PC-3 (cell line): ENCODE measurements around the gene COG5. TPM values are rescaled to one million over a fixed set of nuclear protein-coding genes. Genes with fewer than 3 reads are reported as not detected.

Source experiments
- ATAC-seq: fragments of 200-7000 bp; cut with Tn5 transposase; 2 replicates; pipeline ENCODE4 v1.9.1; 2020; ENCODE audit warnings: mild to moderate bottlenecking, moderate library complexity
- BruUV-seq: library from RNA; stranded (reverse); fragments of 400-500 nt; replicated peaks from 2 replicates; lab custom pipeline; 2021; lab: Mats Ljungman, UMichigan
- CTCF ChIA-PET: fragments of 300-600 bp; sonication (Branson Sonifier 250); formaldehyde crosslinking; loops from one replicate; lab custom pipeline; 2022; ENCODE audit warnings: antibody characterized with exemption; lab: Charles Lee
- POLR2A ChIA-PET: fragments of 300-600 bp; sonication (Branson Sonifier 250); formaldehyde crosslinking; loops from one replicate; lab custom pipeline; 2022; ENCODE audit warnings: antibody characterized with exemption; ENCODE audit not compliant: unreplicated experiment; lab: Charles Lee
- DNase-seq: peaks from one replicate; pipeline ENCODE4 v3.0.0-alpha.2; 2015
- H2AFZ ChIP-seq: fragments of 300-600 bp; sonication (generic); 2 replicates; pipeline ENCODE4 v1.6.0; 2016; ENCODE audit warnings: antibody characterized with exemption, low read length
- H3F3A ChIP-seq: fragments of 300-600 bp; sonication (generic); one replicate; pipeline ENCODE4 v1.6.0; 2017; ENCODE audit warnings: antibody characterized with exemption, low read length, control low read depth, mild to moderate bottlenecking; ENCODE audit not compliant: unreplicated experiment
- H3K27ac ChIP-seq: fragments of 300-600 bp; sonication (generic); 2 replicates; pipeline ENCODE4 v1.5.1; 2016; ENCODE audit warnings: mild to moderate bottlenecking, low read length
- H3K27me3 ChIP-seq: fragments of 300-600 bp; sonication (generic); 2 replicates; pipeline ENCODE4 v1.6.1; 2016; ENCODE audit warnings: low read length, mixed read lengths
- H3K36me3 ChIP-seq: fragments of 300-600 bp; sonication (generic); 2 replicates; pipeline ENCODE4 v1.6.1; 2016; ENCODE audit warnings: low read depth, mixed run types, low read length, mixed read lengths
- H3K4me1 ChIP-seq: fragments of 300-600 bp; sonication (generic); 2 replicates; pipeline ENCODE4 v1.5.1; 2016; ENCODE audit warnings: low read length; ENCODE audit not compliant: insufficient read depth
- H3K4me2 ChIP-seq: fragments of 300-600 bp; sonication (generic); 2 replicates; pipeline ENCODE4 v1.6.0; 2016; ENCODE audit warnings: low read length
- H3K4me3 ChIP-seq: fragments of 300-600 bp; sonication (generic); 2 replicates; pipeline ENCODE4 v1.5.1; 2016; ENCODE audit warnings: mild to moderate bottlenecking, low read length, mixed read lengths
- H3K79me2 ChIP-seq: fragments of 300-600 bp; sonication (generic); 2 replicates; pipeline ENCODE4 v1.6.1; 2017; ENCODE audit warnings: low read length, mixed read lengths
- H3K9ac ChIP-seq: fragments of 300-600 bp; sonication (generic); 2 replicates; pipeline ENCODE4 v1.6.0; 2016; ENCODE audit warnings: mild to moderate bottlenecking, low read length
- H3K9me2 ChIP-seq: fragments of 300-600 bp; sonication (generic); replicated peaks from 2 replicates; pipeline ENCODE4 v1.6.1; 2016; ENCODE audit warnings: mixed run types, low read length, mixed read lengths
- H3K9me3 ChIP-seq: fragments of 300-600 bp; sonication (generic); 2 replicates; pipeline ENCODE4 v1.6.1; 2016; ENCODE audit warnings: low read length, mixed read lengths
- H4K20me1 ChIP-seq: fragments of 300-600 bp; sonication (generic); 2 replicates; pipeline ENCODE4 v1.6.1; 2016; ENCODE audit warnings: low read length, mixed read lengths
- EZH2 ChIP-seq: fragments of 300-600 bp; sonication (generic); IDR thresholded peaks from one replicate; pipeline ENCODE4 v1.6.1; 2017; ENCODE audit warnings: antibody characterized with exemption, mild to moderate bottlenecking, low read length; ENCODE audit not compliant: unreplicated experiment
- EZH2phosphoT487 ChIP-seq: fragments of 300-600 bp; sonication (generic); IDR thresholded peaks from 2 replicates; pipeline ENCODE4 v1.6.1; 2018; ENCODE audit warnings: mild to moderate bottlenecking, antibody characterized with exemption, low read length, borderline replicate concordance
- intact Hi-C: fragments of 100-400 bp; cut with micrococcal nuclease; formaldehyde crosslinking; loops from 2 replicates; pipeline ENCODE4 v1.9.0; 2023
- total RNA-seq: library from RNA; depleted of rRNA; stranded (reverse); fragments of >200 nt; gene quantifications from 2 replicates; pipeline ENCODE4 v1.2.3, GENCODE V29; 2014
- TF ChIP-seq, protein P1 (sequence below): fragments of 300-600 bp; sonication (generic); conservative IDR thresholded peaks from 2 replicates; pipeline ENCODE4 v1.5.1; 2017; ENCODE audit warnings: antibody characterized with exemption, low read depth, mild to moderate bottlenecking, low read length

Gene COG5
- total RNA-seq, 1 experiment from 2014 or later, result 51.7 TPM

DNA sequence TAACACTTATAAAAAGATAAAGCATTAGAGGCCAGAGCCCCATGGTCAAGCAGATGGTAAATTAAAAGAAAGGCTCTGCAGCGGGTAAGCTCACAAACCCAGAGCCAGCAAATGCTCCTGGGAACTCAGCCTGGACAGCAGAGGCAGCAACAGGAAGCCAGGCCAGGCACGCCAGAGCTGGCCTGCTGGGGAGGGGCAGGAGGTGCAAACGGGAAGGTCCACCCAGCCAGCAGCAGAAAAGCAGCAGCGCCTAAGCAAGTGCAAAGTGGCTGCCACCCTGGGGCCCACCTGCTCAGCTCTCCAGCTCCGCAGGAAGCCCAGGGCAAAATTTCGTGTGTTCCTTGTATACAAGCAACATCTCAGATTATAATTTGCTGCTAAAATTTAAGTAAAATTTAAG is 176.6 kb downstream of the COG5 start:
- TF ChIP-seq EZH2 (no peak), EZH2phosphoT487 (no peak)
- TF ChIP-seq, protein P1, sequence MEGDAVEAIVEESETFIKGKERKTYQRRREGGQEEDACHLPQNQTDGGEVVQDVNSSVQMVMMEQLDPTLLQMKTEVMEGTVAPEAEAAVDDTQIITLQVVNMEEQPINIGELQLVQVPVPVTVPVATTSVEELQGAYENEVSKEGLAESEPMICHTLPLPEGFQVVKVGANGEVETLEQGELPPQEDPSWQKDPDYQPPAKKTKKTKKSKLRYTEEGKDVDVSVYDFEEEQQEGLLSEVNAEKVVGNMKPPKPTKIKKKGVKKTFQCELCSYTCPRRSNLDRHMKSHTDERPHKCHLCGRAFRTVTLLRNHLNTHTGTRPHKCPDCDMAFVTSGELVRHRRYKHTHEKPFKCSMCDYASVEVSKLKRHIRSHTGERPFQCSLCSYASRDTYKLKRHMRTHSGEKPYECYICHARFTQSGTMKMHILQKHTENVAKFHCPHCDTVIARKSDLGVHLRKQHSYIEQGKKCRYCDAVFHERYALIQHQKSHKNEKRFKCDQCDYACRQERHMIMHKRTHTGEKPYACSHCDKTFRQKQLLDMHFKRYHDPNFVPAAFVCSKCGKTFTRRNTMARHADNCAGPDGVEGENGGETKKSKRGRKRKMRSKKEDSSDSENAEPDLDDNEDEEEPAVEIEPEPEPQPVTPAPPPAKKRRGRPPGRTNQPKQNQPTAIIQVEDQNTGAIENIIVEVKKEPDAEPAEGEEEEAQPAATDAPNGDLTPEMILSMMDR, result no peak
- H3K9me2 ChIP-seq, result no peaks in the 10 kb centered on the region
- H3K9ac ChIP-seq, result no peak overlapping the region
- H2AFZ ChIP-seq, result no peak overlapping the region
- H3K9me3 ChIP-seq, result no peaks in the 10 kb centered on the region
- no TSS peak for BruUV-seq
- no peaks in the 10 kb centered on the region for H3K27me3 ChIP-seq
- ChIA-PET POLR2A (no interaction called here), CTCF (no interaction called here)
- no peak overlapping the region for H3K27ac ChIP-seq
- H3K4me2 ChIP-seq, result 0 out of 2 replicates have a peak overlapping the region, but pooled peaks have one; percentile 21
- no peak overlapping the region for H3K4me3 ChIP-seq
- no peak for ATAC-seq
- intact Hi-C loops, result no loop called here
- H3K79me2 ChIP-seq, result no peaks in the 10 kb centered on the region
- H3K4me1 ChIP-seq, result peaks cover 12% of the 10 kb centered on the region
- H3K36me3 ChIP-seq, result no peaks in the 10 kb centered on the region
- H3F3A ChIP-seq, result no peaks in the 10 kb centered on the region
- no peak for DNase-seq
- H4K20me1 ChIP-seq, result no peaks in the 10 kb centered on the region

DNA sequence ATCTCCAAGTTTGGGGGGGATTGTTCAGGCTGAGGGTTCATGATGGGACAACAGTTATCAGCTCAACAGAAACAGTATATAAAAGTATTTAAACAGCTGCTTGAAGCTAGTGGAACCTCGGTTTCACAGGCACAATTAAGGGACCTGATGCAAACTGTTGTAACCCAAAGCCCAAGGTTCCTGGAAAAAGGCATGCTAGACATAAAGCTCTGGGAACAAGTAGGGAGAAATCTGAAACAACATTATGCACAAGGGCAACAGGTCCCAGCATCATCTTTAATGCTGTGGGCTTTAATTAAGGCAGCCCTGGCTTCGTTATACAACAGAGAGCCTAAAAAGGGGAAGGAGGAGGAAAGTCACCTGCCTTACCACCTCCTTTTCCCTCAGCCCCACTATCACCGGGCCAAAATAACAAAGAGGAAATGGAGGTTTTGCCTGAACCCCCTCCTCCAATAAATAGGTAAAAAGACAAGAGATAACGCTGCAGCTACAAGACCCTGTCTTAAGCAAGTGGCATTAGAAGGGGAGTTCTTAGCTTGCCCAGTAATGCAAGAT is 177.1 kb downstream of the COG5 start:
- no TSS peak for BruUV-seq
- H3K4me1 ChIP-seq, result peaks cover 12% of the 10 kb centered on the region
- DNase-seq (no peak), ATAC-seq (no peak)
- no peak overlapping the region for H3K4me2 ChIP-seq
- H3K27me3 ChIP-seq, result no peaks in the 10 kb centered on the region
- intact Hi-C loops, result no loop called here
- H3K79me2 ChIP-seq, result no peaks in the 10 kb centered on the region
- no peak overlapping the region for H3K9ac ChIP-seq
- no peaks in the 10 kb centered on the region for H3K9me2 ChIP-seq
- no peak overlapping the region for H3K27ac ChIP-seq
- no peak overlapping the region for H3K4me3 ChIP-seq
- no peak for TF ChIP-seq EZH2phosphoT487
- TF ChIP-seq EZH2, result no peak
- TF ChIP-seq, protein P1, result no peak
- no peak overlapping the region for H2AFZ ChIP-seq
- ChIA-PET POLR2A (no interaction called here), CTCF (no interaction called here)
- no peaks in the 10 kb centered on the region for H3K9me3 ChIP-seq
- H3K36me3 ChIP-seq, result no peaks in the 10 kb centered on the region
- no peaks in the 10 kb centered on the region for H4K20me1 ChIP-seq
- H3F3A ChIP-seq, result no peaks in the 10 kb centered on the region

- intact Hi-C loops, result no loop called here
- H3K9me3 ChIP-seq, result no peaks in the 10 kb centered on the region
- no peaks in the 10 kb centered on the region for H3K36me3 ChIP-seq
- H3F3A ChIP-seq, result no peaks in the 10 kb centered on the region
- no peak overlapping the region for H2AFZ ChIP-seq
- no peak for TF ChIP-seq EZH2phosphoT487
- TF ChIP-seq, protein P1, result peak; percentile 40; the same call in 1 of the 2 replicates
- H3K79me2 ChIP-seq, result no peaks in the 10 kb centered on the region
- no peaks in the 10 kb centered on the region for H3K27me3 ChIP-seq
- ChIA-PET CTCF (no interaction called here), POLR2A (no interaction called here)
- H3K27ac ChIP-seq, result no peak overlapping the region
- no TSS peak for BruUV-seq
- no peak overlapping the region for H3K4me2 ChIP-seq
- no peak overlapping the region for H3K9ac ChIP-seq
- no peak overlapping the region for H3K4me3 ChIP-seq
- peaks cover 12% of the 10 kb centered on the region for H3K4me1 ChIP-seq
- no peaks in the 10 kb centered on the region for H4K20me1 ChIP-seq
- no peaks in the 10 kb centered on the region for H3K9me2 ChIP-seq
- ATAC-seq (no peak), DNase-seq (no peak)
Measured at GRCh38 chr7:107384025-107384424, 179.7 kb downstream of the COG5 start.
